HG03039 (cell line): ENCODE data around the gene CMTM6.
A peak's percentile ranks its signal among the peaks of the same experiment; 100 is the strongest.
"Not testable (repeated sequence)": the region's sequence is repeated elsewhere in the genome, so short reads cannot be mapped to it uniquely, and the experiment has no call there.

Experiments used
- ATAC-seq: cut with Tn5 transposase; IDR thresholded peaks from one replicate; pipeline ENCODE4 v1.9.1; 2021; ENCODE audit warnings: mild to moderate bottlenecking, moderate library complexity; ENCODE audit not compliant: unreplicated experiment

Gene CMTM6, protein sequence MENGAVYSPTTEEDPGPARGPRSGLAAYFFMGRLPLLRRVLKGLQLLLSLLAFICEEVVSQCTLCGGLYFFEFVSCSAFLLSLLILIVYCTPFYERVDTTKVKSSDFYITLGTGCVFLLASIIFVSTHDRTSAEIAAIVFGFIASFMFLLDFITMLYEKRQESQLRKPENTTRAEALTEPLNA

DNA sequence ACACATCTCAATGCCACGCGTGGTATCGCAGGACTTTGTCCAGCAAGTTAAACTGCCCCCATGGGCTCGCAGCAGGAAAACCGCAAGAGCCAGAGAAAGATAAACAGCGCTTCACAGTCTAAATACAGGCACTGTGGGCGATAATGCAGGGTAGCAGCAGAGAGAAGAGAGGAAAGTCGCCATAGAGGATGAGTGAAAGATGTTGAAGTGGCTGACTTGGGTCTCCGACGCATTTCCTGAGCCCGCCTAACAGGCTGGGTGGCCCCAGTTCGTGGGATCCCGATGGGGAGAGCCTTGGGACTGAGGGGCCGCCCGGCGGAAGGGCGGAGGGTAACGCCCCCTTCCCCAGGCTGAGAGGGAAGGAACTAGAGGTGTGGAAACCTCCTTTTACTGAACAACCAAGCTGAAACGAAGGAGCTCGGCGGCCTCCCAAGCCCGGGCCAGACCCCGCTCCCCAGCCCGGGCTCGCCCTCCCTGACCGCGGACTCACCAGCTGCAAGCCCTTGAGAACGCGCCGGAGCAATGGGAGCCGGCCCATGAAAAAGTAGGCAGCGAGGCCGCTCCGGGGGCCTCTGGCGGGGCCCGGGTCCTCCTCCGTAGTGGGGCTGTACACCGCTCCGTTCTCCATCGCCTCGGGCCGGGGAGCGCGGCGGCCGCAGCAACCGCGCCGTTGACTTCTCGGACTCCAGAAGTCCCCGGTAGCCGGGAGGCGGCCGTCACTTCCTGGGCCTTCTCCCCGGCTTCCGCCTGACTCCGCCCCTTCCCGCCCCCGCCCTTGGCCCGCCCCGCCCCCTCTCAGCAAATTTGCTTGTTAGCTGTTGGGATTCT lies at the start of gene CMTM6:
CMTM6 (minus strand) TSS at position 735 of the 828 bp plus-strand sequence; CDS start at position 628, 107 bp downstream.
- ATAC-seq, result peak; percentile 63

DNA sequence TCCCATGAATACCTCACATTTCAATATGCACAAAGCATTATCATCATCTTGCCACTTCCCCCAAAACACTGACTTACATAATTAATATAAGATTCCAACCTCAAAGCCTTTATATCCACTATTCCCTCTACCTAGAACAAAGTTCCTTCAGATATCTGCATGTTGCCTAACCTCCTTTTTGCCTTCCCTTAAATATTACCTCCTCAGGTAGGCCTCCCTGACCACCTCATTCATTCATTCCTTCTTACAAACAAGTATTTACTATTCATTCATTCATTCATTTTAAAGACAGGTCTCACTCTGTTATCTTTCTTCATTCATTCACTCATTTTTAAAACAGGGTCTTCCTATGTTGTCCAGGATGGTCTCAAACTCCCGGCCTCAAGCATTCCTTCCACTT lies 49.4 kb upstream of the CMTM6 start:
- ATAC-seq, result no peak

DNA sequence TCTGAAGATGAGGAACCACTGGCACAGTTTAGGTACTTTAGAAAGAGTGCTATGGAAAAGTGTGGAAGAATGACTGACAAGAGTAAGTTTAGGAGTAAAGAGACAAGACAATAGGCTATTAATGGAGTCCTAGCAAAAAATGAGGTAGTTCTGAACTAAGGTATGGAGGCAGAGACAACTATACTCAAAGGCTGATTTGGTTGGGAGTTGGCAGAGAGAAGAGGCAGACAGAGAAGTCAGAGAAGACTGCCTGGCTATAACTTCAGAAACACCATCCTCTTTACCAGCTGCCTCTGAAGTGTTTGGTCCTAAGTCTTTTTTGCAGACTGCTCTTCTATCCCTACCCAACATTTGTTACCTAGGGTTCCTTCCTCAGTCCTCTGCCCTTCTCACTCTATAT lies 48.8 kb upstream of the CMTM6 start:
- ATAC-seq, result no peak

DNA sequence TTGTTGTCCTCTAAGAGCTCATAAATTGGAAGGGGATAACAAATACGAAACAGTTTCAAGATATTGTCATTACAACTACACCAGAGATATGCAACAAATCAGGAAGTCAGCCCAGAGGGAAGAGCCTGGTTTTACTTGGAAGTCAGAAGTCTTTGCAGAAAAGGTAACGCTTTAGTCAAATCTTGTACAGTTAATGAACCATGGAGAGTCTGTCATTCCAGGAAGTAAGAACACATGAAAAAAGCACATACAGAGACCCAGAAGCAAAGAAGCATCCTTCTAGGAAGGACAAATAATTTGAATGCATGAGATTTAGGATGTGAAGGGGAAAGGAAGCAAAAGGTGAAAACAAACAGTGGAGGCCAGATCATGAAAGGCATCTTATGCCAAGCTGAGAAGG lies 48.4 kb upstream of the CMTM6 start:
- ATAC-seq, result no peak

DNA sequence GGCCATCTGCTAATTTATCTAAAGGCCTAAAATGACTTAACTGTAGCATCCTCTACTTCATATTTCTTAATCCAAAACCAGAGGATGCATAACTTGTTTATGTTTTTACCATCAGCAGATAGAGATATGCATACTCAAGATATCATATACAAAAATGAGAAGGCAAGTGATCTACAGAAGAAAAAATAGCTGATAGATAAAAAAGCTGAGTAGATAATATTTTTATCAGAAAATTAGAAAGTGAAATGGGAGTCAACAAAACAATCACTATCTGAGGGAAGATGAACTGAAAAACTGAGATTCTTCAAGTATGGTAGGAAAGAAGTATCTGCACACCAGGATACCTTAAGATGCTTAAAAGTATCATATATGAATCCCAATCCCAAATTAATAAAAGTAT lies 42.7 kb upstream of the CMTM6 start:
- no peak for ATAC-seq

DNA sequence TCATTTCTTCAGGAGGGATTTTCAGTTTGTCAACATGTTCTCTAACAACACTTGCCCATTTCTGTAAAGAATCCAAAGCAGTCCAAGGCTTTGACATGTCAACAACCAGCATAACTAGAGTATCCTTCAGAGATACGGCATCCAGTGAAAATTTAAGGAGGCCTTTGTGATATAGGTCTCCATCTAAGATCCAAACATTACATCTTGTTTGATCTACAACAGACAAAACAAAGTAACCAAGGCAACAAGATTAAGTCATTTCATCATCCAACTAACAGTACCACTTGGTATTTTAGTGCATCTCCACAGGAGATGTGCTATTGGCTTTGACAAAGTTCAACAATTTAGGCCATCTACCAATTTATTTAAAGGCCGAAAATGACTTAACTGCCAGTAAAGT lies 42.2 kb upstream of the CMTM6 start:
- ATAC-seq, result no peak

DNA sequence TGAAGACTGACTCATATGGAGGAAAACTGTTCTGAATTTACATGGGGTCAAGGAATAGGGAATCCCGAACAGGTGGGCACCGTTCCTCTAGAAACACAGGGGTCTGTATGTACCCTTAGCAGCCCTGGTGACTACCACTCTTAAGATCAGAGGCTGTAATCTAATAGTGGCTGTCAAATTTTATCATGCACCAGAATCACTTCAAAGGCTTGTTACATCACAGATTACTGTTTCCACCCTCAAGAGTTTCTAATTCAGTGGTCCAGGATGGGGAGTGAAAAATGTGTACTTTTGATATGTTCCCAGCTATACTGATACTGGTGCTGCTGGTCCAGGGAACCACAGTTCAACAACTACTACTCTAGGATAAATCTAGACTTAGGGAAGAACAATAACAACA lies 40.2 kb upstream of the CMTM6 start:
- no peak for ATAC-seq

DNA sequence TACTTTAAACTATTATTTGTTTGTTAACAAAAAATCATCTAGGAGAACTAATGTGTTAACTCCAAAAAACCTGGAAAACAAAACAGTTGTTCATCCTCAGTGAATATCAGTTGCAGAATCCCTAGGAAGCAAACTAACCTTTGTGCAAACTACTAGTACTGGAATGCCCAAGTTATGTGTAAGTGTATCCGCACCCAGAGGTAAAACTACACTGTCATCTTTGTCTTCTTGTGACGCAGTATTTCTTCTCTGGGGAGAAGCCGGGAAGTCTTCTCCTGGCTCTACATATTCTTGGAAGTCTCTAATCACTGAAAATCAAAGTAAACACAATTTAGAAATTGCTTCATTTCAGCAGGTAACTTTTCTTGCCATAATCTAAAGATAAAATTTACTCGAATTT lies 38.2 kb upstream of the CMTM6 start:
- ATAC-seq, result no peak

DNA sequence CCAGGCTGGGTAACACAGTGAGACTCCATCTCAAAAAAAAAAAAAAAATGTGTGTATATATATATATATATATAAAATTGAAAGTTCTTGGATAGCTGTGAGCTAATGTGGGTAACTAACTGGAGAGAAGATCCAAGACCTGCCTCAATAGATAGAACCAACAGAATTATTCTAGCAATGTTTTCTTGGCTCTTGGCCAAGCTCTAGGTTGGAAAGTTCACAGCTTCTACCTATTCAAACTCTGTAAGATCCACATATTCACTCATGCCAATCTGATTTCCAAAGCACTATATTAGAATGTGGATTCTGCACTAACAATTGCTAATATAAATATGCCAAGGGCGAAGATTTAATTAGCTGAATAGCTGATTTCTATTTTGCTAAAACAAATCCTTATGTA lies 29.8 kb upstream of the CMTM6 start:
- no peak for ATAC-seq

DNA sequence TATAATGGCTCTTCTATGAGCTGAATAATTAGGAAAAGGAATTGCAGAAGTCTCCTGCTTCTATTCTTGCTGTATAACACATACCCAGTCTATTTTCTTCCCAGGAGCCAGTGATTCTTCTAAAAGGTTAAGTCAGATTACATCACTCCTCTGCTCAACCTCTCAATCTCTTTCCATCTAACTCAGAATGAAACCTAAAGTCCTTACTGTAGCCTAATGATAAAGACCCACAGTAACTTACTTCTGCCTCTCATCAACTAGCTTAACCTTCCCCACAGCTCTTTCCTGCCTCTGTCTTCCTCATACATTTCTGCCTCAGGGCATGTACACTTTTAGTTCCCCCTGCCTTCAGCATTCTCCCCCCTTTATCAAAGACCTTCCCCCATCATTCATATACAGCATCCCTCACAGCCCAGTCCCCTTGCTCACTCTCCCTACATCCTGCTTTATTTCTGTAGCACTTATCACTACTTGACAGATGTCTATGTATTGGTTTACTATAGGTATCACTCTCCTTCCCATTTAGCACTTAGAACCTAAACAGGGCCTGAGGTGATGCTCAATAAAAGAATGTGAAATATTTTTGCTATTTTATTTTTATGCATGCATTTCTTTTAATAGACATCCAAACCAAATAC lies 28.5 kb upstream of the CMTM6 start:
- peak; percentile 71 for ATAC-seq

DNA sequence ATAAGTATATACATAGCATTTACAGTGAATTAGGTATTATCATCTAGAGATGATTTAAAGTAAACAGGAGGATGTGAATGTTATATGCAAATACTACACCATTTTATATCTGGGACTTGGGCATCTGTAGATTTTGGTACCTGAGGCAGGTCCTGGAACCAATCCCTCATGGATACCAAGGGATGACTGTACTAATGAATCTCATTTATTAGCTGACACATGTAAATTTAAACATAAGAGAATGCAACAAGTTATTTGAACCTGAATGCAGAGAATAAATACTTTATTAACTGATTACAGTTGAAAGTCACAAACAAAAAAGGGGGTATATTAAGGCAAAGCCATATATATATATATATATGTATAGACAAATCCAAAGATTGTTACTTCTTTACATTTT lies 23.1 kb upstream of the CMTM6 start:
- ATAC-seq, result no peak

DNA sequence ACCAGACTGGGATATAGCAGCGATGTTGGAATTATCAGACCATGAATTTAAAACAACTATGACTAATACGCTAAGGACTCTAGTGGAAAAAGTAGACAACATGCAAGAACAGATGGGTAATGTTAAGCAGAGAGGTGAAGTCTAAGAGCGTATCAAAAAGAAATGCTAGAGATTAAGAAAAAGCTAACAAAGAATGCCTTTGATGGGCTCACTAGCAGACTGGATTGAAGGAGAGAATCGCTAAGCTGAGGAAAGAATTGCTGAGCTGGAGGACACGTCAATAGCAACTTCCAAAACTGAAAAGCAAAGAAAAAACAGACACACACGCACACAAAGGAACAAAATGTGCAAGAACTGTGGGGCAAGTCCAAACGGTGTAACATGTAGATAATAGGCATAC lies 20.0 kb upstream of the CMTM6 start:
- no peak for ATAC-seq

DNA sequence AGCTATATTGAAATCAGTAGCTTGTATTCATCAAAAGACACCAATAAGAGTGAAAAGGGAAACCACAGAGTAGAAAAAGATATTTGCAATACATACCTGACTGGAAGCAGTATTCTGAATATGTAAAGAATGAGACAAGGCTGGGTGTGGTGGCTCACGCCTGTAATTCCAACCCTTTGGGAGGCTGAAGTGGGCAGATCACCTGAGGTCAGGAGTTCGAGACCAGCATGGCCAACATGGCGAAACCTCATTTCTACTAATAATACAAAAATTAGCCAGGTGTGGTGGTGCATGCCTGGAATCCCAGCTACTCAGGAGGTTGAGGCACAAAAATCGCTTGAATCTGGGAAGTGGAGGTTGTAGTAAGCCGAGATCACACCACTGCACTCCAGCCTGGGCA lies 16.3 kb upstream of the CMTM6 start:
- ATAC-seq, result not testable (repeated sequence)

DNA sequence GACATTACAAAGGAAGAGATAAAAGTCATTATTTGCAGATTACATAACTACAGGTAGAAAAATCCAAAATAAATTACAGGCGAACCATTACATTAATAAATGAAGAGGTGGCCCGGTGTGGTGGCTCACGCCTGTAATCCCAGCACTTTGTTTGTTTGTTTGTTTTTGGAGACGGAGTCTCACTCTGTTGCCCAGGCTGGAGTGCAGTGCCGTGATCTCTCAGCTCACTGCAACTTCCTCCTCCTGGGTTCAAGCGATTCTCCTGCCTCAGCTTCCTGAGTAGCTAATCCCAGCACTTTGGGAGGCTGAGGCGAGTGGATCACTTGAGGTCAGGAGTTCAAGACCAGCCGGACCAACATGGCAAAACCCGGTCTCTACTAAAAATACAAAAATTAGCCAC lies 14.1 kb upstream of the CMTM6 start:
- ATAC-seq, result not testable (repeated sequence)

DNA sequence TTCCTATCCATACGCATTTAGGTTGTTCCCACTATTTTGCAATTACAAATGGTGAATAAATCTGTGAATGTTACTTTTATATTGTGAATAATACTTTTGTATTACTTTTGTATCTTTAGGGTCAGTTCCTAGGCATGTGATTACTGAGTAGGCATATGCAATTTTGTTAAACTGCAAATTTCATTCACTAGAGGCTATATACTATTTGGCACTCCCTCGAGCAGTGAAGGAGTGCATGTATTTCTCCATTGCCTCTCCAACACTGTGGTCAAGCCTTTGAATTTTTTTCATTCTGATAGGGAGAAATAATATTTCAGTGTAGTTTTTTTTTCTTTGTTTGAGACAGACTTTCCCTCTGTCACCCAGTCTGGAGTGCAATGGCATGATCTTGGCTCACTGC lies 8.4 kb upstream of the CMTM6 start:
- no peak for ATAC-seq

DNA sequence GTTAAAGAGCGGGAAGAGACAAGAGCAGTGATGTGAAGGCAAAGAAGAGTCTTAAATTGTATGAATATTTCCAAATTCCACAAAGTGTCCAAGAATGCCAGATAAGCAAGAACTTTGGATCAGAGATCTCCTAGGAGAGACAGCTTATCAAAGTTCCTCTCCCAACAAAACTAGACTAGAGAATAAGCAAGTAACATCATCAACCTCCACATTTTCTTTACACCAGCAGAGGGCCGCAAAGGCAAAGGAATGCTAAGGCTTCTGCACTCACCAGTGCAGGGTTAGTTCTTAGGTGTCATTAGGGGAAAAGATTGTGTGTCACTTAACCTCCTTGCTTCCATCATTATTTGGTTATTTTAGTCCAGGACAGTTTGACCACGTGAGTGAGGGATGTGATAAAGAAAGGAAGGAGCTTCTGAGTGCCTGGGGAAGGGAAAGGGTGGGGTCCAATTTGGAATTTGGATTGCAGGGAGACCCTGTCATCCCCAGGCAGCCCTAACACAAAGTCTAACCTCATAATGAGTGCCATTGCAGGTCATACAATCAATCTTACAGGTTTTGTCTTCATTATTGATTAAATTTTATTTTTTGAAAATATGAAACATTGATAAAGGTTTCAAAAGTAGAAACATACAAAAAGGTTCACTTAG lies 7.5 kb upstream of the CMTM6 start:
- peak; percentile 80 for ATAC-seq

DNA sequence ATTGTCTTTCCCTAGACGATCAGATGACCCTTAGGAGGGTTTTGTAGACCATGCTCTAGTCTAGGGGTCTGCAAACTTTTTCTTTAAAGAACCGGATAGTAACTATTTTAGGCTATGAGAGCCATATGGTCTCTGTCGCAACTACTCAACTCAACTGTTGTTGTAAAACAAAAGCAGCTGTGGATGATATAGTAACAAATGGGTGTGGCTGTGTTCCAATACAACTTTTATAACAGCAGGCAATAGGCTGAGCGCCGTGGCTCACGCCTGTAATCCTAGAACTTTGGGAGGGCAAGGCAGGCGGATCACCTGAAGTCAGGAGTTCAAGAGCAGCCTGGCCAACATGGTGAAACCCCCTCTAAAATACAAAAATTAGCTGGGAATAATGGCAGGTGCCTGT lies 6.1 kb upstream of the CMTM6 start:
- ATAC-seq, result no peak

DNA sequence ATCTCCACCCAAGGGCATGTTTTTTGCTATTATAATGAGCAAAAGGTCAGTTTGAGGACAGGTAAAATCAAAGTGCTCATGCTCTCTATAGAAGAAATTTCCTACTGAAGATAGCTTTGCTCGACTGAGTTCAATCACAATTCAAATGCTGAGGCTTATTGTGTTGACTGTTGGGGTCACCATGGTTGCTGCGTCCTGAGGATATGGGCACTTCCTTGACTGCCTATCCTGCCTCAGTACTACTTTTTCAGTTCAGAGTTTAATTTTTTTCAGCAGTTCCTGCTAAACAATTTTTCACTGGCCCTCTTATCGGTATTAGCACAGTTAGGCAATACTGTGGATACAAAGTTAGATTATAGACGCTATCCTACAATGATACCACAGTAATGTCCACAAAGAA lies 3.8 kb upstream of the CMTM6 start:
- no peak for ATAC-seq

DNA sequence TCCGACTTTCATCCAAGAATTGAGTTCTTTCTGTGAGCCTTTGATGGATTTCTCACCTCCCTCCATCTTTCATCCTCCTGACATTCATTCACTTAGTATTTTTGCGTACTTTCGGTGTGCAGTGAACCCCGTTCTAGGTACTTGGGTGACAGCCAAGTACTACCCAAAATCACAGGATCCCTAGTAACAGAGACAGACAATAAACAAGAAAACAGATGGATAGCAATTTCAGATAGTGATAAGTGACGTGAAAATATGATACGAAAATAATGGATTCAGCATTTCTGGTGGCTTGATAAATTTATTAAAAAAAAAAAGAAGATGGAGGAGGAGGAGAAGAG lies 264 bp upstream of the CMTM6 start:
- ATAC-seq, result no peak

DNA sequence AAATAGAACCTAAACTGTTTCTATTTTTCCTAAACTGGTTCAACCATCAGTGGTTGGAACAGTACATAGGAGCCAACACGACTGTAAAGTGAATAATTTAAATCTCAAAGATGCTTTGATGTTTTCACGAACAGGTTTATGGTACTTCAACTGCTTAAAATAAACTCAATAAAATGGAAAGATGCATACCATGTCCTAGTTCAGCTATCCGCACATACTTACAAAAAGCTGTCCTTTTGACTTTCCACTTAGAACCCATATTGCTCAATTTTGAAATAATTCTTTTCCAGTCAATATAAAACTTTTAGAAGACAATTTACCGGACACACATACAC lies 902 bp downstream of the CMTM6 start:
- ATAC-seq, result no peak

DNA sequence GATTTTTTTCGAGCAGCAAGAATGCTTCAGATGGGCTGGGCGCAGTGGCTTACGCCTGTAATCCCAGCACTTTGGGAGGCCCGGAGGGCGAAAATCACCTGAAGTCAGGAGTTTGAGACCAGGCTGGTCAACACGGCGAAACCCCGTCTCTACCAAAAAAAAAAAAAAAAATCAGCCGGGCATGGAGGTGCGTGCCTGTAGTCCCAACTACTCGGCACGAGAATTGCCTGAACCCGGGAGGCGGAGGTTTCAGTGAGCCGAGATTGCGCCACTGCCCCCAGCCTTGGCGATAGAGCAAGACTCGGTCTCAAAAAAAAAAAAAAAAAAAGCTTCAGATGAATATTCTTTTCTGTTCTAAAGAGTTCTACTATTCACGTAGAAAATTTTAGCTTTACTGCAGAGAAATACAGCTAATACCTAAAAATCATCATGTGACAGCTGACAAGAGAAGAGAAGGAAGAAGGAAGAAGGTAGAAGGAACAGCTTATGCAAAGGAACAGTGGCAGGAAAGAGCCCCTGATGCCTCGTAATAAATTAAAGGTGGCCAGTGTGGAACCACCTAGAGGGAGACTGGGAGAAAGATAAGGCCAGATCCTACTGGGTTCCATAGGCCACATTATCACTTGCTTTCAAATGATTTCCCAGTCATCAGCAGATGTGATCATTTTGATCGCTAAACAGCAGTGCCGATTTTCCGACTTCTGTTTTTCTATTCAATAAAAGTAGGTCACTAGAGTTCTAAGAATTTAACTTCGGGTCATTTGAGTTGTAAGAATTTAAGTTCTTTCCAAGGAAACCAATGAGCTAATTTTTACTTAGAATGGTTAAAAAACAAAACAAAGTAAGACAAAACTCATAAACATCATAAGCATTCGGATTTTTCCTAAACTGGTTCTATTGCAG lies 1.5 kb downstream of the CMTM6 start:
- ATAC-seq, result no peak
